ENCODE results near the gene PAX4.
A peak's percentile ranks its signal among the peaks of the same experiment; 100 is the strongest.

PAX4 gene

GRCh38 chr7:127650847-127651555 is 33.1 kb upstream of the PAX4 start:
- peak overlapping the region; percentile 86 for H3K4me3 ChIP-seq (replicated peaks; ENCODE audit: low read depth, low read length)
- no peak for DNase-seq (ENCODE audit: extremely low read depth, low read depth)
- no peak for TF ChIP-seq CTCF (IDR thresholded peaks at IDR 0.05; ENCODE audit: low read depth, low read length, missing control alignments)

- no peak overlapping the region for H3K4me3 ChIP-seq (replicated peaks; ENCODE audit: low read depth, low read length)
- TF ChIP-seq CTCF (IDR thresholded peaks at IDR 0.05; ENCODE audit: low read depth, low read length, missing control alignments): no peak
- DNase-seq (ENCODE audit: extremely low read depth, low read depth): no peak
Observed at GRCh38 chr7:127648986-127649385, 31.0 kb upstream of the PAX4 start.

GRCh38 chr7:127647636-127648035 is 29.7 kb upstream of the PAX4 start:
- TF ChIP-seq CTCF (IDR thresholded peaks at IDR 0.05; ENCODE audit: low read depth, low read length, missing control alignments): no peak
- no peak for DNase-seq (ENCODE audit: extremely low read depth, low read depth)

GRCh38 chr7:127644484-127644883 is 26.5 kb upstream of the PAX4 start:
- no peak for DNase-seq (ENCODE audit: extremely low read depth, low read depth)
- no peak for TF ChIP-seq CTCF (IDR thresholded peaks at IDR 0.05; ENCODE audit: low read depth, low read length, missing control alignments)
- H3K4me3 ChIP-seq (replicated peaks; ENCODE audit: low read depth, low read length): no peak overlapping the region

More at GRCh38 chr7:127647636-127648035, 29.7 kb upstream of the PAX4 start:
- H3K4me3 ChIP-seq (replicated peaks; ENCODE audit: low read depth, low read length): no peak overlapping the region

GRCh38 chr7:127638197-127638596 is 20.3 kb upstream of the PAX4 start:
- no peak for TF ChIP-seq CTCF (IDR thresholded peaks at IDR 0.05; ENCODE audit: low read depth, low read length, missing control alignments)
- no peak overlapping the region for H3K4me3 ChIP-seq (replicated peaks; ENCODE audit: low read depth, low read length)
- DNase-seq (ENCODE audit: extremely low read depth, low read depth): no peak

- no peak overlapping the region for H3K4me3 ChIP-seq (replicated peaks; ENCODE audit: low read depth, low read length)
- no peak for TF ChIP-seq CTCF (IDR thresholded peaks at IDR 0.05; ENCODE audit: low read depth, low read length, missing control alignments)
- no peak for DNase-seq (ENCODE audit: extremely low read depth, low read depth)
Observed at GRCh38 chr7:127635659-127636285, 17.8 kb upstream of the PAX4 start.
